GM10248 (cell line): ENCODE measurements around the gene YAP1.

Experiments used
- CTCF ChIA-PET: fragments of 300-600 bp; sonication (Branson Sonifier 250); formaldehyde crosslinking; extraction: SDS; loops from one replicate; lab custom pipeline; 2021; ENCODE audit warnings: antibody characterized with exemption; lab: Yijun Ruan, JAX
- POLR2A ChIA-PET: fragments of 350-650 bp; sonication (Branson Sonifier 250); formaldehyde crosslinking; extraction: SDS; loops from one replicate; lab custom pipeline; 2020; ENCODE audit warnings: antibody characterized with exemption; lab: Yijun Ruan, JAX
- DNase-seq: peaks from one replicate; pipeline ENCODE4 v3.0.0; 2012; ENCODE audit errors: extremely low spot score
- TF ChIP-seq, protein P1 (sequence below): IDR thresholded peaks from 2 replicates; pipeline ENCODE4 v1.5.1; 2012; ENCODE audit warnings: mild to moderate bottlenecking, low read depth; ENCODE audit errors: extremely low read depth, missing control alignments, control extremely low read depth

Gene YAP1

DNA sequence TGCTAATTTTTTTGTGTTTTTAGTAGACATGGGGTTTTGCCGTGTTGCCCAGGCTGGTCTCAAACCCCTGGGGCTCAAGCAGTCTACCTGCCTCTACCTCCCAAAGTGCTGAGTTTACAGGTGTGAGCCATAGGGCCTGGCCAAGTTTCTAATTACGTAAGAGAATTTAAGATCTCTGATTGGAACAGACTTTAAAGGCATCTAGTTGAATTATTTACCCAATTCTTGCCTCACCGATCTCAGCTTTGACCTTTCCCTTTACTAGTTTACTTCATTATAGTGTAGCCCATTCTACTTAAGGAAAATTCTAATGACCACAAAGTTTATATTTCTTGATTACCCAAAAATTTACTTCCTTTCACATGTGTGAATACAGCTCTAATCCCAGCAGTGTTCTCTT is 81.6 kb downstream of the YAP1 start:
- POLR2A ChIA-PET = no interaction called here
- CTCF ChIA-PET = no interaction called here
- TF ChIP-seq, protein P1, sequence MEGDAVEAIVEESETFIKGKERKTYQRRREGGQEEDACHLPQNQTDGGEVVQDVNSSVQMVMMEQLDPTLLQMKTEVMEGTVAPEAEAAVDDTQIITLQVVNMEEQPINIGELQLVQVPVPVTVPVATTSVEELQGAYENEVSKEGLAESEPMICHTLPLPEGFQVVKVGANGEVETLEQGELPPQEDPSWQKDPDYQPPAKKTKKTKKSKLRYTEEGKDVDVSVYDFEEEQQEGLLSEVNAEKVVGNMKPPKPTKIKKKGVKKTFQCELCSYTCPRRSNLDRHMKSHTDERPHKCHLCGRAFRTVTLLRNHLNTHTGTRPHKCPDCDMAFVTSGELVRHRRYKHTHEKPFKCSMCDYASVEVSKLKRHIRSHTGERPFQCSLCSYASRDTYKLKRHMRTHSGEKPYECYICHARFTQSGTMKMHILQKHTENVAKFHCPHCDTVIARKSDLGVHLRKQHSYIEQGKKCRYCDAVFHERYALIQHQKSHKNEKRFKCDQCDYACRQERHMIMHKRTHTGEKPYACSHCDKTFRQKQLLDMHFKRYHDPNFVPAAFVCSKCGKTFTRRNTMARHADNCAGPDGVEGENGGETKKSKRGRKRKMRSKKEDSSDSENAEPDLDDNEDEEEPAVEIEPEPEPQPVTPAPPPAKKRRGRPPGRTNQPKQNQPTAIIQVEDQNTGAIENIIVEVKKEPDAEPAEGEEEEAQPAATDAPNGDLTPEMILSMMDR = no peak
- no peak for DNase-seq

DNA sequence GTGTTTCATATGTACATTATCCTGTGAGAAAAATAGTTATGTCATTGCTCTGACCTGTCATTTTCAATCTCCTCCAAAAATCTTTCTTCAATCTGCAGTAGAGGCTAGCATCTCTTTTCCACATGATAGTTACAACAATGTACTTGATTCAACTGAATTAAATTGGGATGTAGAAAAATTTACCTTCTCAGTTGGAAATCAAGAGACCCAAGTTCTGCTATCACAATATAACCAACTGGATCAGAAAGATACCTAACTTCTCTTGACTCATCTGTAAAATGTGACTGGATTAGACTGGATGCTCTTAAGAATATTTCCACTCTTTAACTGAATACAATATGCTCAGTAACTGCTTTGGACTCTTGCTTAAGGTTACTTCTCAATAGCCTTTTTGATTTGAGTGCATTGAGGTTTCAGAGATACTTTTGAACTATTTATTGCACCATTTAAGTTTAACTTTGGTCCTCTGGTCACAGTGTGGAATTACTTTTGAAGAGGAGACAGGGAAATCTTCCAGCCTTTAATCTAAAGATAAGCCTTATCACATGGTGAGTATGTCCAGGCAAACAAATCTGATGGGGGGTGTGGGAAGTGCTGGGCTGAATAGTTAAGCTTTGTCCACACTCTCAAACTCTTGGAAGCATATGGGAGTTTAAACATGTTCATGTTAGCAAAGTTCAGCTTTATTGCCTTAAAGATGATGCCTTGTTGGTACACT is 82.3 kb downstream of the YAP1 start:
- CTCF ChIA-PET = interaction anchor here (1.1 kb wide), 1 partner anchor 11 kb away, joined by 3 read pairs; no protein-coding TSS in a partner anchor
- TF ChIP-seq, protein P1 = no peak
- DNase-seq = no peak
- POLR2A ChIA-PET = no interaction called here

DNA sequence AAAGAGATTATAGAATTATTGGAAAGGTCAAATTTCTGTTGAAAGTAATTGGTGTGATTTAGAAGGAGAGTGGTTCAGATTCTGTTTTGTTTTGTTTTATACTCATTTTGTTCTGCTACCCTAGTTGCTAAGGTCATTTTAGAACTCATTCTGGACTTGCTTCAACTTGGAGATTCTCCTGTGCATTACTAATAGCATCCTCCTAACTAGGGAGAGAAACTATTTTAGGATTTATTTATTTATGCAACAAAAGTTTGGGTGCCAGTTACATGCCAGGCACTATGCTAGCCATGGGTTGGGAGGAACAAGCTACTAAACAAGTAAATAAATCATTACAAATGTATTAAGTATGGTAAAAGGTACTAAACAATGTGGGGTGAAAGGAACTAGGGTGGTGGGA is 84.0 kb downstream of the YAP1 start:
- TF ChIP-seq, protein P1 = no peak
- ChIA-PET CTCF (interaction anchor here (2.3 kb wide), 1 partner anchor 9 kb away, joined by 6 read pairs; no protein-coding TSS in a partner anchor), POLR2A (no interaction called here)
- DNase-seq = no peak

DNA sequence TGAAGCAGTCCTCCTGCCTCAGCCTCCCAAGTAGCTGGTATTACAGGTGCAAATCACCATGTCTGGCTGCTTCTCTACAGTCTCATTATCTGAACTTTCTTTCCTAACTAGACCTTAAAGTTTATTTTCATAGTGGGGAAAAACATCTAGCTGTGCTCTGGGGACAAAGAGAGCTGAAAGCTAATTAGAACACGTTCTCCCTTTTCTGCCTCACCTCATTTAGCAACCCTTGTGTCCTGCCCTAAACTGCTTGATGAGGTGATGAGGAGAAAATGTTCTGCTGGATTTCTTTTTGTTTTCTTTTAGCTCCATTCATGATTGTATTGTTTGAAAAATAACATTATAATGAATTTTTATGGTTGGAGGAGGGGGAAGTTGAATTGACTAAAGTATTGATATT is 84.7 kb downstream of the YAP1 start:
- ChIA-PET POLR2A (no interaction called here), CTCF (interaction anchor here (2.3 kb wide), 1 partner anchor 10 kb away, joined by 6 read pairs; no protein-coding TSS in a partner anchor)
- DNase-seq = no peak
- TF ChIP-seq, protein P1 = no peak

DNA sequence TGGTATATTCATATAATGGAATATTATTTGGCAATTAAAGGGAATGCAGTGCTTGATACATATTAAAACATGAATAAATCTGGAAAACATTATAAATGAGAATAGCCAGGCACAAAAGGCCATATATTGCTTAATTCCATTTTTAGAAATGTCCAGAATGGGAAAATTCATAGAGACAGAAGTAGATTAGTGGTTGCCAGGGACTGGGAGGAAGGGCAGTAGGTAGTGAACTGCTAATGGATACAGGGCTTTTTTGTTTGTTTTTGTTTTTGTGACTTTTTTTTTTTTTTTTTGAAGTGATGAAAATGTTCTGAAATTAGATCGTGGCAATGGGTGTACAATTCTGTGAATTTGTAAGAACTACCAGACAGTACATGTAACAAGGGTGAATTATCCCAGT is 86.1 kb downstream of the YAP1 start:
- ChIA-PET CTCF (no interaction called here), POLR2A (no interaction called here)
- TF ChIP-seq, protein P1 = no peak
- DNase-seq = no peak

DNA sequence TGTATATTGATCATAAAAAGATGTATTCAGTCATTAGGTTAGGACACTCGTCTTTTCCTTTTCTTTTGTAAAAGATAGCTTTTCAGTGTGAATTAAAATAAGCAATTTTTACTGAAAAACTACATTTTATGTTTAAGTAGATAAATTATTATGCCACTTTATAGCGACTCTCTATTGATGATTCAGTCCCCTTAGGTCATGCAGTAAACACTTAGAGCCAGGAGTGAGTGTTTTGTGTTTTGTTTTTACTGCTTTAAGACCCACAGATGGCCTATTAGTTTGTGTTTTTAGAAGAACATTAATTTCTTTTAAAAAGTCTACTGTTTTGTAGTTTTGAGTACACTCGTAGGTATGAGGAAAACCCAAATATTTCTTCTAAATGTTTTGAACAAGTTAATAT is 86.6 kb downstream of the YAP1 start:
- TF ChIP-seq, protein P1 = no peak
- ChIA-PET CTCF (no interaction called here), POLR2A (no interaction called here)
- DNase-seq = no peak
